Endothelial cell of umbilical vein (primary cell): ENCODE data around the gene HKDC1. TPM values are rescaled to one million over a fixed set of nuclear protein-coding genes. Genes with fewer than 3 reads are reported as not detected.

Source experiments
- BruUV-seq: library from RNA; stranded (reverse); fragments of 400-500 nt; replicated peaks from 2 replicates; lab custom pipeline; 2021; lab: Mats Ljungman, UMichigan
- CTCF ChIA-PET: fragments of 300-600, 350-600 bp; sonication (Branson Sonifier 250); formaldehyde crosslinking; loops from one replicate; lab custom pipeline; 2021; ENCODE audit warnings: antibody characterized with exemption, inconsistent platforms; lab: Charles Lee
- POLR2A ChIA-PET: fragments of 300-600, 350-600 bp; sonication (Branson Sonifier 250); formaldehyde crosslinking; loops from one replicate; lab custom pipeline; 2021; ENCODE audit warnings: antibody characterized with exemption, inconsistent platforms; lab: Charles Lee
- DNase-seq: peaks from one replicate; pipeline ENCODE4 v3.0.0-alpha.2; 2011; ENCODE audit warnings: low read depth, low spot score
- FAIRE-seq: peaks from 2 replicates; lab custom pipeline; 2011; peaks lifted over from hg19 to GRCh38; lab: Jason Lieb, UNC
- H2AFZ ChIP-seq: 2 replicates; pipeline ENCODE4 v1.6.0; 2012; ENCODE audit warnings: low read depth, low read length, control low read depth, inconsistent platforms
- H3K27ac ChIP-seq: 2 replicates; pipeline ENCODE4 v1.5.1; 2011; ENCODE audit warnings: low read depth, mild to moderate bottlenecking, control low read depth, low read length, moderate library complexity; ENCODE audit not compliant: insufficient read depth
- H3K27me3 ChIP-seq, 2 experiments: 2 replicates each; pipeline versions ENCODE4 v1.6.0 to v1.6.1; 2011; ENCODE audit warnings: low read length in 2 of 2, mixed read lengths in 1 of 2; ENCODE audit not compliant: control insufficient read depth in 2 of 2, insufficient read depth in 2 of 2
- H3K36me3 ChIP-seq, 2 experiments: 2 replicates in 1 of 2; 3 replicates in 1 of 2; pipeline ENCODE4 v1.5.1; 2011; ENCODE audit warnings: low read length in 2 of 2, mild to moderate bottlenecking in 1 of 2, moderate library complexity in 1 of 2; ENCODE audit not compliant: control insufficient read depth in 2 of 2, insufficient read depth in 2 of 2; ENCODE audit errors: extremely low read depth in 1 of 2
- H3K4me1 ChIP-seq: 3 replicates; pipeline ENCODE4 v1.5.1; 2011; ENCODE audit warnings: mild to moderate bottlenecking, low read length; ENCODE audit not compliant: control insufficient read depth, insufficient read depth; ENCODE audit errors: extremely low read depth
- H3K4me2 ChIP-seq: 2 replicates; pipeline ENCODE4 v1.6.1; 2011; ENCODE audit warnings: low read length, control low read depth, mixed read lengths; ENCODE audit not compliant: insufficient read depth
- H3K4me3 ChIP-seq, 3 experiments: fragments of 200-600 bp in 1 of 3; sonication (generic), shearing (Covaris generic) in 1 of 3; replicated peaks in 1 of 3; 2 replicates each; pipeline ENCODE4 v1.5.1; 2011 to 2016; ENCODE audit warnings: control low read depth in 3 of 3, low read length in 3 of 3, mild to moderate bottlenecking in 2 of 3, inconsistent platforms in 1 of 3, low read depth in 1 of 3, moderate library complexity in 1 of 3; ENCODE audit not compliant: insufficient read depth in 1 of 3
- H3K79me2 ChIP-seq: 2 replicates; pipeline ENCODE4 v1.6.0; 2012; ENCODE audit warnings: low read length, inconsistent platforms; ENCODE audit not compliant: control insufficient read depth, insufficient read depth
- H3K9ac ChIP-seq: replicated peaks from 2 replicates; pipeline ENCODE3; 2011; ENCODE audit warnings: low read length, control low read depth; ENCODE audit not compliant: insufficient read depth; ENCODE audit errors: extremely low read depth
- H3K9me1 ChIP-seq: replicated peaks from 3 replicates; pipeline ENCODE4 v1.6.0; 2011; ENCODE audit warnings: mild to moderate bottlenecking, low read length; ENCODE audit not compliant: control insufficient read depth, insufficient read depth; ENCODE audit errors: extremely low read depth
- H3K9me3 ChIP-seq: replicated peaks from 2 replicates; pipeline ENCODE4 v1.5.1; 2012; ENCODE audit warnings: low read length, inconsistent platforms; ENCODE audit not compliant: control insufficient read depth, insufficient read depth
- H4K20me1 ChIP-seq: replicated peaks from 2 replicates; pipeline ENCODE3; 2011; ENCODE audit warnings: mild to moderate bottlenecking, low read length; ENCODE audit not compliant: control insufficient read depth, insufficient read depth; ENCODE audit errors: extremely low read depth
- EZH2 ChIP-seq: IDR thresholded peaks from 2 replicates; pipeline ENCODE4 v1.6.1; 2012; ENCODE audit warnings: borderline replicate concordance, low read depth, mild to moderate bottlenecking, moderate library complexity, low read length, inconsistent platforms; ENCODE audit not compliant: severe bottlenecking
- FOS ChIP-seq: IDR thresholded peaks from 2 replicates; pipeline ENCODE4 v1.6.1; 2011; ENCODE audit warnings: mild to moderate bottlenecking, low read length, moderate library complexity, borderline replicate concordance; ENCODE audit not compliant: insufficient read depth
- GATA2 ChIP-seq: IDR thresholded peaks from 2 replicates; pipeline ENCODE4 v1.7.0; 2011; ENCODE audit warnings: low read depth, mild to moderate bottlenecking, moderate library complexity, mixed read lengths, low read length; ENCODE audit not compliant: insufficient read length, insufficient read depth
- JUN ChIP-seq: IDR thresholded peaks from 2 replicates; pipeline ENCODE4 v1.6.1; 2011; ENCODE audit warnings: borderline replicate concordance, low read depth; ENCODE audit not compliant: insufficient read length, insufficient read depth
- MYC ChIP-seq: IDR thresholded peaks from one replicate; pipeline ENCODE4 v1.6.1; 2011; ENCODE audit warnings: mild to moderate bottlenecking, low read depth, low read length
- POLR2A ChIP-seq: IDR thresholded peaks from 2 replicates; pipeline ENCODE4 v1.6.1; 2012; ENCODE audit warnings: low read depth, mild to moderate bottlenecking, control low read depth, low read length
- dilution Hi-C: fragments of 300-500 bp; cut with MboI; formaldehyde crosslinking; loops from one replicate; pipeline ENCODE4 v1.15.0; 2019; ENCODE audit warnings: low sequenced_read_pairs; ENCODE audit not compliant: extremely low pct_ligation_motif_present
- intact Hi-C: fragments of 100-400 bp; cut with micrococcal nuclease; formaldehyde crosslinking; loops from one replicate; pipeline ENCODE4 v1.10.0; 2022
- polyA plus RNA-seq, 4 experiments: library from polyadenylated mRNA; depleted of rRNA in 3 of 4; stranded (reverse) in 3 of 4; unstranded in 1 of 4; fragments of >200 nt; gene quantifications; 2 replicates each; pipeline versions ENCODE4 v1.2.1 to v1.2.3, GENCODE V29; 2011 to 2012; ENCODE audit warnings: missing spikeins in 1 of 4
- total RNA-seq: library from RNA; stranded (reverse); gene quantifications from 2 replicates; pipeline ENCODE4 v1.2.3, GENCODE V29; 2021
- TF ChIP-seq, protein P1 (sequence below), 2 donors: IDR thresholded peaks; 1 replicate in 1 of 2; 2 replicates in 1 of 2; pipeline ENCODE4 v1.5.1; 2011; ENCODE audit warnings: low read length in 2 of 2, mild to moderate bottlenecking in 2 of 2, moderate library complexity in 2 of 2, control low read depth in 1 of 2, inconsistent platforms in 1 of 2, low read depth in 1 of 2; ENCODE audit not compliant: insufficient read depth in 1 of 2; ENCODE audit errors: extremely low read depth in 1 of 2

The HKDC1 gene
- total and polyA plus RNA-seq, 2 donors (not counting 3 experiments of a cell fraction or from before 2014, with no cell fraction given): not detected

DNA sequence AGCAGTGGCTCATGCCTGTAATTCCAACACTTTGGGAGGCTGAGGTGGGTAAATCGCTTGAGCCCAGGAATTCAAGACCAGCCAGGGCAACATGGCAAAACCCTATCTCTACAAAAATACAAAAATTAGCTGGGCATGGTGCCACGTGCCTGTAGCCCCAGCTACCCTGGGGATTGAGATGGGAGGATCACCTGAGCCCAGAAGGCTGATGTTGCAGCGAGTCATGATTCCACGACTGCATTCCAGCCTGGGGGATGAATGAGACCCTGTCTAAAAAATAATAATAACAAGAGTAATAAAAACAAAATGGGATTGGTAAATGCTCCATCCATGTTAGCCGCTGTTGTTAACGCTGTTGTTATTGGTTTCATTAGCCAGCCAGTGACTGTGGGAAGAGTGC lies 1.3 kb upstream of the HKDC1 start:
- POLR2A ChIA-PET: no interaction called here
- no TSS peak for BruUV-seq
- Histone ChIP-seq H3K9me1 (no peaks in the 10 kb centered on the region), H3K4me2 (no peak overlapping the region), H3K9me3 (no peaks in the 10 kb centered on the region), H3K4me1 (peaks cover 27% of the 10 kb centered on the region), H3K79me2 (no peaks in the 10 kb centered on the region), H3K36me3 (no peaks in the 10 kb centered on the region), H3K9ac (no peak overlapping the region), H3K4me3 (no peak overlapping the region), H2AFZ (no peak overlapping the region), H4K20me1 (no peaks in the 10 kb centered on the region), H3K27ac (no peak overlapping the region), H3K27me3 (peaks cover 0 to 2% of the 10 kb centered on the region in 2 experiments)
- FAIRE-seq (no peak), DNase-seq (no peak)
- no peak for TF ChIP-seq EZH2
- TF ChIP-seq FOS: no peak
- TF ChIP-seq GATA2: no peak
- TF ChIP-seq POLR2A: no peak
- TF ChIP-seq JUN: no peak
- TF ChIP-seq MYC: no peak
- TF ChIP-seq, protein P1, sequence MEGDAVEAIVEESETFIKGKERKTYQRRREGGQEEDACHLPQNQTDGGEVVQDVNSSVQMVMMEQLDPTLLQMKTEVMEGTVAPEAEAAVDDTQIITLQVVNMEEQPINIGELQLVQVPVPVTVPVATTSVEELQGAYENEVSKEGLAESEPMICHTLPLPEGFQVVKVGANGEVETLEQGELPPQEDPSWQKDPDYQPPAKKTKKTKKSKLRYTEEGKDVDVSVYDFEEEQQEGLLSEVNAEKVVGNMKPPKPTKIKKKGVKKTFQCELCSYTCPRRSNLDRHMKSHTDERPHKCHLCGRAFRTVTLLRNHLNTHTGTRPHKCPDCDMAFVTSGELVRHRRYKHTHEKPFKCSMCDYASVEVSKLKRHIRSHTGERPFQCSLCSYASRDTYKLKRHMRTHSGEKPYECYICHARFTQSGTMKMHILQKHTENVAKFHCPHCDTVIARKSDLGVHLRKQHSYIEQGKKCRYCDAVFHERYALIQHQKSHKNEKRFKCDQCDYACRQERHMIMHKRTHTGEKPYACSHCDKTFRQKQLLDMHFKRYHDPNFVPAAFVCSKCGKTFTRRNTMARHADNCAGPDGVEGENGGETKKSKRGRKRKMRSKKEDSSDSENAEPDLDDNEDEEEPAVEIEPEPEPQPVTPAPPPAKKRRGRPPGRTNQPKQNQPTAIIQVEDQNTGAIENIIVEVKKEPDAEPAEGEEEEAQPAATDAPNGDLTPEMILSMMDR (IDR thresholded peaks at IDR 0.05; ENCODE audit: extremely low read depth in 1 of 2, insufficient read depth in 1 of 2, low read depth in 1 of 2, low read length in 2 of 2): no peak
- CTCF ChIA-PET: interaction anchor here (1.3 to 1.6 kb wide), 2 partner anchors 12 to 174 kb away, joined by 3 read pairs; no protein-coding TSS in a partner anchor
- dilution Hi-C loops: no loop called here
- intact Hi-C loops: no loop called here
